NK-92 treated with Interleukin-12 subunit alpha and Interleukin-12 subunit beta, amount 100 ng/mL, for 24 hours (cell line): ENCODE data around the gene TMEM200A.

ENCODE experiments used
- DNase-seq: peaks from one replicate; lab custom pipeline; 2025; lab: John Stamatoyannopoulos, UW

The TMEM200A gene

GRCh38 chr6:130489514-130489913, 123.7 kb downstream of the TMEM200A start:
- DNase-seq, result no peak
